Right atrium auricular region (tissue), 2 donors: Measurements from ENCODE around the gene AFDN. TPM values are rescaled to one million over a fixed set of nuclear protein-coding genes. Genes with fewer than 3 reads are reported as not detected.

Experiments
- DNase-seq: peaks from one replicate; pipeline ENCODE4 v3.0.0-alpha.2; 2019; ENCODE audit warnings: low spot score
- H3K27ac ChIP-seq, 2 donors: fragments of 200-600 bp; sonication (generic); 1 replicate in 1 of 2; 2 replicates in 1 of 2; pipeline ENCODE4 v1.5.1; 2016 to 2019
- H3K27me3 ChIP-seq, 2 donors: fragments of 200-600 bp; sonication (generic); one replicate each; pipeline versions ENCODE4 v1.5.1 to v1.6.0; 2017 to 2019
- H3K36me3 ChIP-seq: fragments of 200-600 bp; sonication (generic); one replicate; pipeline ENCODE4 v1.5.1; 2016
- H3K4me1 ChIP-seq, 2 donors: fragments of 200-600 bp; sonication (generic); one replicate each; pipeline versions ENCODE4 v1.5.1 to v1.6.0; 2017 to 2019
- H3K4me3 ChIP-seq, 2 donors: fragments of 200-600 bp; sonication (generic); 1 replicate in 1 of 2; 2 replicates in 1 of 2; pipeline ENCODE4 v1.5.1; 2017 to 2019; ENCODE audit warnings: mild to moderate bottlenecking in 1 of 2, moderate library complexity in 1 of 2
- H3K9me3 ChIP-seq, 2 donors: fragments of 200-600 bp; sonication (generic); one replicate each; pipeline ENCODE4 v1.5.1; 2019
- CTCF ChIP-seq, 2 donors: fragments of 200-600 bp; sonication (generic); IDR thresholded peaks; one replicate each; pipeline ENCODE4 v1.5.1; 2019; ENCODE audit warnings: antibody characterized with exemption in 2 of 2
- total RNA-seq, 2 donors: library from RNA; depleted of rRNA; stranded (reverse); fragments of >200 nt; gene quantifications; one replicate each; pipeline ENCODE4 v1.1.0, GENCODE V29; 2016

Gene AFDN
- total RNA-seq, 2 donors from 2014 or later = 51.6 to 51.8 TPM

- DNase-seq = no peak
- no peak for TF ChIP-seq CTCF (IDR thresholded peaks at IDR 0.05)
- Histone ChIP-seq H3K9me3 (no peaks in the 10 kb centered on the region), H3K27me3 (no peaks in the 10 kb centered on the region), H3K4me1 (peaks cover 0 to 25% of the 10 kb centered on the region in 2 donors), H3K36me3 (no peaks in the 10 kb centered on the region), H3K4me3 (no peak overlapping the region), H3K27ac (peak overlapping the region in 1 of 2 donors; percentile 60)
These were observed 1.9 kb upstream of the AFDN start for GRCh38 chr6:167824591-167825331.

- no peak for DNase-seq
- Histone ChIP-seq H3K9me3 (no peaks in the 10 kb centered on the region), H3K27ac (peak overlapping the region; percentile 60 to 76), H3K4me1 (peaks cover 0 to 27% of the 10 kb centered on the region in 2 donors), H3K4me3 (peak overlapping the region; percentile 73 to 74), H3K27me3 (no peaks in the 10 kb centered on the region), H3K36me3 (no peaks in the 10 kb centered on the region)
- TF ChIP-seq CTCF (IDR thresholded peaks at IDR 0.05) = no peak
These were observed 1.1 kb upstream of the AFDN start for GRCh38 chr6:167825332-167826229.

- Histone ChIP-seq H3K36me3 (no peaks in the 10 kb centered on the region), H3K4me3 (peak overlapping the region; percentile 73 to 74), H3K9me3 (no peaks in the 10 kb centered on the region), H3K27me3 (no peaks in the 10 kb centered on the region), H3K27ac (peak overlapping the region; percentile 60 to 76), H3K4me1 (peaks cover 0 to 35% of the 10 kb centered on the region in 2 donors)
- peak; percentile 68 for DNase-seq
- peak in 1 of 2 donors; percentile 44 for TF ChIP-seq CTCF (IDR thresholded peaks at IDR 0.05)
These were observed 348 bp upstream of the AFDN start for GRCh38 chr6:167826230-167826895.

- Histone ChIP-seq H3K9me3 (no peaks in the 10 kb centered on the region), H3K27ac (peak overlapping the region; percentile 59 to 80), H3K36me3 (no peaks in the 10 kb centered on the region), H3K4me3 (peak overlapping the region; percentile 67 to 74), H3K27me3 (no peaks in the 10 kb centered on the region), H3K4me1 (peaks cover 0 to 48% of the 10 kb centered on the region in 2 donors)
- no peak for DNase-seq
- no peak for TF ChIP-seq CTCF (IDR thresholded peaks at IDR 0.05)
These were observed 1.0 kb downstream of the AFDN start for GRCh38 chr6:167827583-167828324.

GRCh38 chr6:167828325-167828956, 1.7 kb downstream of the AFDN start:
- peak overlapping the region; percentile 67 to 74 for H3K4me3 ChIP-seq
- no peak for TF ChIP-seq CTCF (IDR thresholded peaks at IDR 0.05)
- no peaks in the 10 kb centered on the region for H3K27me3 ChIP-seq
- H3K27ac ChIP-seq = peak overlapping the region; percentile 59 to 80
- H3K9me3 ChIP-seq = no peaks in the 10 kb centered on the region
- H3K4me1 ChIP-seq = peaks cover 0 to 53% of the 10 kb centered on the region in 2 donors
- H3K36me3 ChIP-seq = no peaks in the 10 kb centered on the region
- DNase-seq = no peak
